ENCODE measurements around the gene MYMK.

The MYMK gene

GRCh38 chr9:133493845-133494540 is 30.8 kb downstream of the MYMK start:
- 93% methylated on average over 23 of the region's 23 CpGs for WGBS, 2 experiments
- Histone ChIP-seq H3K36me3 (ENCODE audit: control insufficient read depth, insufficient read depth, low read length) (no peaks in the 10 kb centered on the region), H3K27me3 (ENCODE audit: control insufficient read depth, insufficient read depth, low read length, poor library complexity, severe bottlenecking) (no peaks in the 10 kb centered on the region), H3K4me3 (ENCODE audit: insufficient read depth, low read depth, low read length) (no peak overlapping the region), H3K4me1 (ENCODE audit: control insufficient read depth, insufficient read depth, low read length) (peaks cover 4% of the 10 kb centered on the region), H3K27ac (ENCODE audit: insufficient read depth, low read depth, low read length, poor library complexity, severe bottlenecking) (no peak overlapping the region), H3K9me3 (ENCODE audit: control insufficient read depth, low read length) (no peaks in the 10 kb centered on the region)

- H3K27me3 ChIP-seq (ENCODE audit: control insufficient read depth, insufficient read depth, low read length, poor library complexity, severe bottlenecking) = no peaks in the 10 kb centered on the region
- H3K4me1 ChIP-seq (ENCODE audit: control insufficient read depth, insufficient read depth, low read length) = no peaks in the 10 kb centered on the region
- no peak overlapping the region for H3K4me3 ChIP-seq (ENCODE audit: insufficient read depth, low read depth, low read length)
- H3K36me3 ChIP-seq (ENCODE audit: control insufficient read depth, insufficient read depth, low read length) = no peaks in the 10 kb centered on the region
- H3K27ac ChIP-seq (ENCODE audit: insufficient read depth, low read depth, low read length, poor library complexity, severe bottlenecking) = no peak overlapping the region
- H3K9me3 ChIP-seq (ENCODE audit: control insufficient read depth, low read length) = no peaks in the 10 kb centered on the region
- 87 to 90% methylated on average over 11 of the region's 11 CpGs for WGBS, 2 experiments
Observed at GRCh38 chr9:133493428-133493827, 31.3 kb downstream of the MYMK start.

- Histone ChIP-seq H3K27ac (ENCODE audit: insufficient read depth, low read depth, low read length, poor library complexity, severe bottlenecking) (no peak overlapping the region), H3K36me3 (ENCODE audit: control insufficient read depth, insufficient read depth, low read length) (no peaks in the 10 kb centered on the region)
- WGBS, 2 experiments = 92% methylated on average over 33 of the region's 33 CpGs
Observed at GRCh38 chr9:133492061-133493021, 32.4 kb downstream of the MYMK start.

GRCh38 chr9:133491656-133491925 is 33.2 kb downstream of the MYMK start:
- no peak overlapping the region for H3K27ac ChIP-seq (ENCODE audit: insufficient read depth, low read depth, low read length, poor library complexity, severe bottlenecking)
- no peak overlapping the region for H3K4me3 ChIP-seq (ENCODE audit: insufficient read depth, low read depth, low read length)
- H3K36me3 ChIP-seq (ENCODE audit: control insufficient read depth, insufficient read depth, low read length) = no peaks in the 10 kb centered on the region
- 95 to 96% methylated on average over 8 of the region's 8 CpGs for WGBS, 2 experiments
- H3K4me1 ChIP-seq (ENCODE audit: control insufficient read depth, insufficient read depth, low read length) = no peaks in the 10 kb centered on the region
- H3K9me3 ChIP-seq (ENCODE audit: control insufficient read depth, low read length) = no peaks in the 10 kb centered on the region
- H3K27me3 ChIP-seq (ENCODE audit: control insufficient read depth, insufficient read depth, low read length, poor library complexity, severe bottlenecking) = no peaks in the 10 kb centered on the region

More at GRCh38 chr9:133492061-133493021, 32.4 kb downstream of the MYMK start:
- no peaks in the 10 kb centered on the region for H3K27me3 ChIP-seq (ENCODE audit: control insufficient read depth, insufficient read depth, low read length, poor library complexity, severe bottlenecking)
- no peak overlapping the region for H3K4me3 ChIP-seq (ENCODE audit: insufficient read depth, low read depth, low read length)
- no peaks in the 10 kb centered on the region for H3K9me3 ChIP-seq (ENCODE audit: control insufficient read depth, low read length)
- no peaks in the 10 kb centered on the region for H3K4me1 ChIP-seq (ENCODE audit: control insufficient read depth, insufficient read depth, low read length)

- 88 to 90% methylated on average over 12 of the region's 12 CpGs for WGBS, 2 experiments
Observed at GRCh38 chr9:133490865-133491655, 33.7 kb downstream of the MYMK start.

GRCh38 chr9:133490201-133490681 is 34.5 kb downstream of the MYMK start:
- Histone ChIP-seq H3K27me3 (ENCODE audit: control insufficient read depth, insufficient read depth, low read length, poor library complexity, severe bottlenecking) (no peaks in the 10 kb centered on the region), H3K4me3 (ENCODE audit: insufficient read depth, low read depth, low read length) (no peak overlapping the region), H3K9me3 (ENCODE audit: control insufficient read depth, low read length) (no peaks in the 10 kb centered on the region), H3K4me1 (ENCODE audit: control insufficient read depth, insufficient read depth, low read length) (no peaks in the 10 kb centered on the region), H3K36me3 (ENCODE audit: control insufficient read depth, insufficient read depth, low read length) (no peaks in the 10 kb centered on the region), H3K27ac (ENCODE audit: insufficient read depth, low read depth, low read length, poor library complexity, severe bottlenecking) (no peak overlapping the region)
- WGBS, 2 experiments = 73 to 76% methylated on average over 13 of the region's 13 CpGs

More at GRCh38 chr9:133490865-133491655, 33.7 kb downstream of the MYMK start:
- H3K9me3 ChIP-seq (ENCODE audit: control insufficient read depth, low read length) = no peaks in the 10 kb centered on the region
- no peak overlapping the region for H3K27ac ChIP-seq (ENCODE audit: insufficient read depth, low read depth, low read length, poor library complexity, severe bottlenecking)
- no peaks in the 10 kb centered on the region for H3K36me3 ChIP-seq (ENCODE audit: control insufficient read depth, insufficient read depth, low read length)
- H3K4me1 ChIP-seq (ENCODE audit: control insufficient read depth, insufficient read depth, low read length) = no peaks in the 10 kb centered on the region
- no peaks in the 10 kb centered on the region for H3K27me3 ChIP-seq (ENCODE audit: control insufficient read depth, insufficient read depth, low read length, poor library complexity, severe bottlenecking)
- no peak overlapping the region for H3K4me3 ChIP-seq (ENCODE audit: insufficient read depth, low read depth, low read length)

GRCh38 chr9:133489253-133490190 is 35.2 kb downstream of the MYMK start:
- H3K27ac ChIP-seq (ENCODE audit: insufficient read depth, low read depth, low read length, poor library complexity, severe bottlenecking) = no peak overlapping the region
- no peaks in the 10 kb centered on the region for H3K9me3 ChIP-seq (ENCODE audit: control insufficient read depth, low read length)
- no peaks in the 10 kb centered on the region for H3K27me3 ChIP-seq (ENCODE audit: control insufficient read depth, insufficient read depth, low read length, poor library complexity, severe bottlenecking)
- 91% methylated on average over 18 to 19 of the region's 19 CpGs for WGBS, 2 experiments
- no peaks in the 10 kb centered on the region for H3K4me1 ChIP-seq (ENCODE audit: control insufficient read depth, insufficient read depth, low read length)
- H3K4me3 ChIP-seq (ENCODE audit: insufficient read depth, low read depth, low read length) = no peak overlapping the region
- no peaks in the 10 kb centered on the region for H3K36me3 ChIP-seq (ENCODE audit: control insufficient read depth, insufficient read depth, low read length)

- Histone ChIP-seq H3K4me3 (ENCODE audit: insufficient read depth, low read depth, low read length) (no peak overlapping the region), H3K27me3 (ENCODE audit: control insufficient read depth, insufficient read depth, low read length, poor library complexity, severe bottlenecking) (no peaks in the 10 kb centered on the region), H3K27ac (ENCODE audit: insufficient read depth, low read depth, low read length, poor library complexity, severe bottlenecking) (no peak overlapping the region), H3K36me3 (ENCODE audit: control insufficient read depth, insufficient read depth, low read length) (no peaks in the 10 kb centered on the region), H3K9me3 (ENCODE audit: control insufficient read depth, low read length) (no peaks in the 10 kb centered on the region), H3K4me1 (ENCODE audit: control insufficient read depth, insufficient read depth, low read length) (no peaks in the 10 kb centered on the region)
- WGBS, 2 experiments = 93 to 94% methylated on average over 18 of the region's 18 CpGs
Observed at GRCh38 chr9:133488686-133489252, 36.0 kb downstream of the MYMK start.

GRCh38 chr9:133487331-133487725 is 37.4 kb downstream of the MYMK start:
- Histone ChIP-seq H3K27ac (ENCODE audit: insufficient read depth, low read depth, low read length, poor library complexity, severe bottlenecking) (no peak overlapping the region), H3K4me3 (ENCODE audit: insufficient read depth, low read depth, low read length) (no peak overlapping the region), H3K4me1 (ENCODE audit: control insufficient read depth, insufficient read depth, low read length) (no peaks in the 10 kb centered on the region), H3K27me3 (ENCODE audit: control insufficient read depth, insufficient read depth, low read length, poor library complexity, severe bottlenecking) (peaks cover 5% of the 10 kb centered on the region), H3K36me3 (ENCODE audit: control insufficient read depth, insufficient read depth, low read length) (no peaks in the 10 kb centered on the region), H3K9me3 (ENCODE audit: control insufficient read depth, low read length) (no peaks in the 10 kb centered on the region)
- 91 to 94% methylated on average over 8 of the region's 8 CpGs for WGBS, 2 experiments
